Right kidney (tissue), 1 donor: Measurements from ENCODE around the gene ANTXRL.
"Not testable (repeated sequence)": the region's sequence is repeated elsewhere in the genome, so short reads cannot be mapped to it uniquely, and the experiment has no call there.

Experiments
- DNase-seq: peaks from one replicate; pipeline ENCODE4 v3.0.0-alpha.2; 2016

The ANTXRL gene

DNA sequence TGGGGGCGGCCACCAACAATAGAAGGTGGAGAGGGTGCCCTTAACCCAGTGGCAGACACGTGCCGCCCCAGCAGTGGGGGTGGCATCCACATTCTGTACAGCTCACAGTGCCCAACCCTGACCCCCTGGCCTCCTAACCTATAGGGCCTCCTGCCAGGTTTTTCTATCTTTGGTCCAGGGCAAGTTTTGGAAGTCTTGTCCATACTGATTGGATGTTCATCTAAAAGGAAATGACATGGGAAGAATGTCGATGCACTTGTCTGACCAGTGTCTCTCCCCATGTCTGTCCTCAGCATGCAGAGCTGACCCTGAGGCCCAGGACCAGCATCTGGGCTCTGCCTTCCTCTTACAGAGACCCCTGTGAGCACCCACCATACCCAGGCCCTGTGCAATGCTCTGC lies 32.3 kb upstream of the ANTXRL start:
- DNase-seq, result no peak

DNA sequence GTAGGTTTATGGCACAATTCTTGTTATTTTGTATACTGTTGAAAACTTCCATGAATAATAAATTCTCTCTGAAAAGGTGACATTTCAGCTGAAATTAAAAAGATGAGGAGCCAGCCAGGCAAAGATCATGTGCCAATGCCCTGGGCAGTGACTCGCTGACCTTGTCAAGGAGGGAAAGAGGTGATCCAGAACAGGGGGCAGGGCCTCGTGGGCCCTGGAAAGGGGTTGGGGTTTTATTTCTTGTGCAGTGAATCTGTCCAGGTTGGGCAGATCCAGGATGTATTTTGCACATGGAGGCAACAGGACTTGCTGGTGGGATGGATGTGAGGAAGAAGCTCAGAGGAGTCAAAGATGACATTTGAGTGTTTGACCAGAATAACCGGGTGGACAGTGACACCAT lies 31.6 kb upstream of the ANTXRL start:
- not testable (repeated sequence) for DNase-seq

DNA sequence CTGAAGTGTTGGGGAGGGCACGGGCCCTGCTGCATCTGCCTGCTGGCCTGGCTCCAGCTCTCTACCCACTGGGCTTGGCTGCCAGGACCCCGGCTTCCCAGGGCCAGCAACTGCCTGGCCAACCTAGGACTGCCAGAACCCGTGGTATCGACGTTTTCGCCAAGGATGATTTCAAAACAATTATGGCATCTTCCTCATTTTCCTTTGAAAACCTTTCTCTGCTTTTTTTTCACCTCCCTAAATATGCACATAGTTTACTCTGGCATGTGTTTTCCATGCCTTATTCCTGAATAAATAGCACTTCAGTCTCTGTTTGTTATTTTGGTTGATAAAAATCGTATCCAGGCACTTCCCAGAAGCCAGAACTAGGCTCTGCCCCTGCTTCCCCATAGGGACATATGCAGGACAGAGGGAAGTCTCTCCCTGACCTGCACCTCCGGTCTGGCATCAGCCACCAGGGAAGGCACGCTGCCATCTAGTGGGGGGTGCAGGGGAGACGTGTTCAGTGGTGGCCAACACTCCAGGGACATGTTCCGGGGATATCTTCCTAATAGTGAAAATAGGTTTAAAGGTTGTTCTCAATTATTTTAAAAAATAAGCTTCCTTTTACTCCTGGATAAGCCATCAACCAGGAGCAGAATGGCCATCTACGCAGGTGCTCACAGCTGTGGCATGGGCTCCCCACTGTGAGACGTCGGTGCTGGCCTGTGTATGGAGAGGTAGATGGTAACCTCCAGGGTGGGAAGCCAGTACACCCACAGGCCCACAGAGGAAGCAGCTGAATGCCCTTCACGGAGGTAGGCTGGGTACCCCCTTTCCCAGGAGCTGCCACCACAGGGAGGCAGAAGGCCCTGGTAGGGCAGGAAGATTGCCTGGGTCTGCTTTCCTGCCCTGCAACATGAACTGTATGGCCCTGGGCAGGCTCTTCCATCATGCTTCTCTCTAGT lies 30.7 kb upstream of the ANTXRL start:
- no peak for DNase-seq

DNA sequence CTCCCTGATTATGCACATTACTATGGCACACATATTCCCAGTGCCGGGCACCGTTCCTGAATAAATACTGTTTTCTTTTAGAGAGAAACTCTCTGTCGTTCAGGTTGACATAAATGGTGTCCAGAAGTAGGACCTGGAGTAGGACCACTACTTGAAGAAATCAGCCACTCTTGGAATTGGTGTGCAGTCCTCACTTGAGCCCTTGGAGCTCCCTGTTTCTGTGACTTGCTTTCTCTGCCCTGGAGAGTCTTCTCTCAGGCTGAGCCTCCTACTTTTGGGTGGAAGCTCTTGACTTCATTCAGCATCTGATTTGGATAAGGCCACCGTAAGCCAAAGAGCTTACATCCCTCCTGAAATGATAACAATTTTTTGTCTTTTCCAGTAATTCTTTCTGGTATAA lies 29.7 kb upstream of the ANTXRL start:
- DNase-seq, result no peak

DNA sequence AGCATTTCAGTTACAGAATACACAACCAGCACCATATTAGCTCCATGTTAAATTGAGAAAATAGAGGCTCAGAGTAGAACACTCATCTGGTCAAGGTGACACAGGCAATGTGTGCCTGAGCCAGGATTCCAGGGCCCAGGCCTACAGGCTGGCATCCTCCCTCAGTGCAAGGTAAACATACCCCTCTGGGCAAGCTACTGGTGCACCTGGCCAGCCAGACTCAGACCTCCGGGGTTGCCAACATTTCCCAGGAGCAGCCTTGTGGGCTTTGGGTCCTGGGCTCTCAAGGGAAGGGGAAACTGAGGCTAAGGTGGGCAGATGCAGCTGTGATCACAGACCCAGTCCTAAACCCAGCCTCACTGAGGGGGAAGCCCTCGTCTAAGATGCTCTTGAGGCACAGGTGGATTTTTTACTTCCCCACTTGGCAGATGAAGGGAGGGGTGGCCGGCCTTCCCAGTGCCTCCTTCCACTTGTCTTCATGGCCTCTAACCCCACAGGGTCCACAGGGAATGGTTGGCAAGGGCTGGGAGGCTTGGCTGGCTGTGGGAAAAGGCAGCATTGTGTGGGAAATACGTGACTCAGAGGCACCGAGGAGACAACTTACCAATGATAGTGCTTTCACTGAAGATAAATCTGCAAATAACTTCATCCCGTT lies 23.8 kb upstream of the ANTXRL start:
- DNase-seq, result not testable (repeated sequence)

DNA sequence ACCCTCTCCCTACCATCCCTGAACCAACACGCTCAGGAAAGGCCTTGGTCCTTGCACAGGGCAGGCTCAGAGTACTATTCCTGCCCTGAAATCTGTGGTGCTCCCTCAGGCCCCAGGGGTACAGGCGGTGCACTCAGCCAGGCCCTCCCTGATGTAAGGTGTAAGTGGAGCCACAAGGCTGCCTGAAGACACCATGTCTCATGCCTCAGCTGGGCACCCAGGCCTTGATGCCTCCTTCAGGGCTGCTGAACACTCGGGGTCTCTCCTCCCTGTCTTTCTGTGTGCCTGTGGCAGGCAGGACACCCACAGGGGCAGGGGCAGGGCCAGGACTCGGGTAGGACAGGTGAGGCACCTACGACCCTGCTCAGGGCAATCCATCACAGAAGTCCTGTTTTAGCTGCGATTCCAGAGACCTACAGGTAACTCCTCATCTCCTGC lies 22.9 kb upstream of the ANTXRL start:
- DNase-seq, result no peak

DNA sequence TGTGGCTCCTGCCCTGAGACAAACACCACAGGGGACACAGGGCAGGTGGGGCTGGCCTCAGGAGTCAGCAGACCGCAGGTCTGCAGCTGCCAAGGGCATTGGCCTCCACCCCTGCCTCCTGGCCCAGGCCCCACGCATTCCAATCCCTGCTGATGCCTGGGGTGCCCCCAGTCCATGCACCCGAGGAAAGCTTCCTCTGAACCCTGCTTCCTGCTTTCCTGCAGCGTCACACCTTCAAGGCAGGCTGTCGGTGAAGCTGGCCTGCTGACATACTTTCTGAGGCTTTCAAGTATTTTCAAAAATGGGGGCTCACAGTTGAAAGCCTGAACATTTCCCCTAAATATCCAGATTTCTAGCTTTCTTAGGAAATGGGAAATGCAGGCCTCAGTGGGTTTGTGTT lies 22.5 kb upstream of the ANTXRL start:
- no peak for DNase-seq

DNA sequence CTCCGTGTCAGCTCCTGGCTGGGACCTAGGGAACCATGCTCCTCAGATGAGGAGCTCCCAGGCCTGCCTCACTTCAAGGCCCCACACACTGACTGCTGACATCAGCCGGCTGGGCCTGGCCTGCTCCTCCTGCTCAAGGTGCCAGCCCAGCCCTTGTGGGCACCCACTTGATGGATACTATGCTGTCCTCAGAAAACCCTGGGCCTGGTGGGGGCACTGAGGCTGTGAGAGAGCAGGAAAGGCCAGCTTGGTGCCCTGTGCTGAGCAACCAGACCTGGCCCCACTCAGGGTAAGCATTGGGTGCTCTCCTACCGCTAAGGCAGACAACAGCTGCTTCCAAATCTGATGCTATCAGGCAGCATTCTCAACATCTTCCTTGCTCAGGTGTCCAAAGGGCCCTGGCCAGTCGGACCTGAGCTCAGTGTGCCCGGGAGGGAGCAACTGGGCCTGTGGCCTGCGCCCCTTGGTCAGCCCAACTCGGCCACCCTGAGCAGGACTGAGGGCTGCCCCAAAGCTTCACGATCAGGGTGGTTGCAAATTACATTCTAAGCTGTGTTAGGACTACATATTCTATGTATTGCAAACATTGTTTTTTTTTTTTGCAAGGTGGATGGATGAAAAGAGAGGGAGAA lies 21.9 kb upstream of the ANTXRL start:
- no peak for DNase-seq

DNA sequence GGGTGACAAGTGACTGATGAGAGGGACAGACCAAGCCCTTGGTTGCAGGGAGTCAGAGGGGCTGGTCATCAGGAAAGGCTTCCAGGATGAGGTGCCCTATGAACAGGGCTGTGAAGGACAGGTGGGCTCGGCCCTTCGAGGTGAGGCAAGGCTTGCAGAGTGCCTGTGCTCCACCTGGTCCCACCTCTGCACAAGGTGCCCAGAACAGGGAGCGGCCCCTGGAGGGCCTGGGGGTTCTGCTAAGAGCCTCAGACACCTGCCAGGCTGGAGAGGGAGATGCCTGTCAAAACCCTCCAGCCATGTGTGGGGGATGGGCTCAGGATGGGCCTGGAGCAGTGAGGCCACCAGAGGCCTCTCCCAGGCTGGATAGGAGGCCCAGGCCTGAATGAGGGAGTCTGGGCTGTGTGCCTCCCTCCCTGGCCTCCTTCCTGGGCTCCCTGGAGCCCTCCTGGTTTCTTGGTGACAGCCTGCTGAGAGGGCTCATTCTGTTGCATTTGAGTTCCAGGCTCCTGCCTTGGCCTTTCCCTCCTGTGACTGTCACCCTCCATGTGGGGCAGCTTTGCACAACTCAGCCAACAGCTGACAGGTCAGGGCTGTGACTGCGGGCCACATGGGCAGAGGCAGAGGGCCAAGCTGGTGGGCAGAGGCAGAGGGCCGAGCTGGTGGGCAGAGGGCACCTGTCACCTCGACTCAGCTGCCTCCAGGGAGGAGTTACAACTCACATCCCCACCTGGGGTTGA lies 21.1 kb upstream of the ANTXRL start:
- not testable (repeated sequence) for DNase-seq

DNA sequence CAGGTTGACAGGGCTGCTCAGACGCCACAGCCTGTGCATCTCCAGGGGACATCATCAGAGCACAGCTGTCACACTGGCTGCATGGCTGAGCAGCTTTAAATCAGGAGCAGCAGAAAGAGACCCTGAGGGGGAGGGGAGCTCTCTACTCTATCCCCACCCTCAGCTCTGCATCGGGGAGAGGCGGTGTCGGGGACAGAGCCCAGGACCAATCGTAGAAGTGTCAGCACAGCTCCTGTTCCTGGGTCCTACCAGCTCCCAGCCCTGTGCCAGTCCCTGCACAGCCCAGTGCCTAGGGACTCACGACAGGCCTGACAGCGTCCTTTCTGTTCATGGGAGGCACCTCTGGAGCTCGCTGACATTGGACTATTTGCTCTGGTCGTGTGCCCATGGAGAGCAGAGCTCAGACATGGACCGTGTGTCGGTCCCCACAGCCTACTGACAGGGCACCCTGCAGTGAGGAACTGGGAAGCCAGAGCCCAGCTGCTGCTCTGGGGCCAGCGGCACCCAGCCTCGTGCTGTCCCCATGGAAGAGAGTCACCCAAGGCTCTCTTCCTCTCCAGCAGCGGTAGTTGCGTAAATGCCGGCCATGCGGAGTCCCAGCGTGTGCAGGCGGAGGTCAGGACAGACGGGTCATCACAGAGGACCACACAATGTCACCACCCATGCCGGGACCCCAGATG lies 20.4 kb upstream of the ANTXRL start:
- DNase-seq, result no peak

DNA sequence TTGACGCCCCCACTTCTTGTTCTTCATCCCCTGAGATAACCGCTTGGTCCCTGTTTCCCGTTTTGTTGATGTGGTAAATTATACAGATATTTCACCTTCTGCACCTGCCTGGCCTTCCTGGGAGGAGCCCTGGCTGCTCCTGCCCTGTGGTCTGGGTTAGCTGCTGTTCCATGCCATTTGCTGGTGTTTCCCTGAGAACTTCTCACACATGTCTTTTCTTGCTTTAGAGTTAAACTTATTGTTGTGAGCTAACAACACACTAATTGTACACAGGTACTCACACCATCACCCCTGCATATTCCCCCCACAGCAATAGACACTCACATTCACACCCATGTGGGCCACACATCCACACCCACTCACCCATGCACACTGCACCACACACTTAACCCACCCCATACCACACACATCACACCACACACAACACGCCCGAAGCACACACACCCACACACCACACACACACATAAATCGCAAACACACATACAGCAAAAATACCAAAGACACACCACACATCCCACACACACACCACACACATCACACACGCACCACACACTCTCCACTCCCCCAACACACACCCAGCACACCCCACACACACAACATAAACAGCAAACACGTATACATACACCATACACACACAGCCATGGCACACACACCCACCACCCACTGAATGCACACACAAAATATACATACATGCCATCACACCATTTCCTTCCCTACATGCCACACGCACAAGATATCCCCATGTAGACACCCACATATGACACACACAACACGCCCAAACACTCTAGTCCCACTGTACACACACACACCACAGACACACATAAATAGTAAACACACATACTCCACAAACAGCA lies 19.4 kb upstream of the ANTXRL start:
- DNase-seq, result no peak

DNA sequence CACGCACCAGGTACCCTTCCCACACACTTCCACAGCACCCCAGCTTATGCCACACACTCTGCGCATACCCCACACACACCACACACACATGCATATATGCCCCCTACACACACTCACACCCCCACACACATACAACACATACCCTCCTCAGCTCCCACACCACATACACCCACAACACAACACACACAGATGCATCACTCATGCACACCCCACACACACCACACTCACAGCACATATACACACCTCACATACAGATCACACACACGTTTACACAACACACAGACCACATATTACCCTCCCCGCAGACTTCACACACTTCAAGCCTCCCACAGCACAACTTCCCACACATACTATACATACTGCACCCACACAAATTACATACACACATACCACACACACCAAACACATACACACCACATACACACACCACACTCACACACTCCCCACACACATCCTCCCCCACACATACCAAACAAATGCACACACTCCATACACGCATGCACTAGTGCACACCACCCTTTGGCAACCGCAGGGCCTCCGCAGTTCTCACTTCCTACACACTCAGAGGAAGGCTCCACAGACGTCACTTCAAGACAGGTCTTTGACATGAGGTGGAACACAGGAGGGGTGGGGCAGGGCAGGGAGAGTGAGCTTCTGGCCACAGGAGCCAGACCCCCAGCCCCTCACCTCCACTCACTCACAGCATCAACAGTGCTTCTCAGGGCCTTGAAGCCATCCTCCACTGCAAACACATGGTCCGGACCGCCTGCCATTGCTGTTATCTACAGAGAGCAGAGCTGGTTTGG lies 18.5 kb upstream of the ANTXRL start:
- DNase-seq, result no peak

DNA sequence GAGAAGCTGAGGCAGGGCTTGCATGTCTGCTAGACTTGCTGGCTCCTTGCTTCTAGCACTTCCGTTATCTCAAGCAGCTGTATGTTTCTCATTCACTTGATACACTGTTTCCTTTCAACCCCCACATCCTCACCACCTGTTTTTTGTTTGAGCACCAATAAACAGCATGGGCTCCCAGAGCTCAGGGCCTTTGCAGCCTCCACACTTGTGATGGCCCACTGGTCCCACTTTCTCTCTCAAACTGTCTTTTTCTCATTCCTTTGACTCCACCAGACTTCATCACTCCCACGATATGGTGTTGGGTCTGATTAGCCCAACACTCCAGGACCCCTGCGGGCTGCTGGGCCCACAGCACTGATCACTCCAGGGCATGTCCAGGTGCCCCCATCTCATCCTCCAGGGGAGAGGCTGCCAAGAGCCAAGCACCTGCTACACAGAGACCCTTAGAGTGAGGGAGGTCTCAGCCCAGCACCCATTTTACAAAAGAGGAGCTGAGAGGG lies 17.2 kb upstream of the ANTXRL start:
- not testable (repeated sequence) for DNase-seq

DNA sequence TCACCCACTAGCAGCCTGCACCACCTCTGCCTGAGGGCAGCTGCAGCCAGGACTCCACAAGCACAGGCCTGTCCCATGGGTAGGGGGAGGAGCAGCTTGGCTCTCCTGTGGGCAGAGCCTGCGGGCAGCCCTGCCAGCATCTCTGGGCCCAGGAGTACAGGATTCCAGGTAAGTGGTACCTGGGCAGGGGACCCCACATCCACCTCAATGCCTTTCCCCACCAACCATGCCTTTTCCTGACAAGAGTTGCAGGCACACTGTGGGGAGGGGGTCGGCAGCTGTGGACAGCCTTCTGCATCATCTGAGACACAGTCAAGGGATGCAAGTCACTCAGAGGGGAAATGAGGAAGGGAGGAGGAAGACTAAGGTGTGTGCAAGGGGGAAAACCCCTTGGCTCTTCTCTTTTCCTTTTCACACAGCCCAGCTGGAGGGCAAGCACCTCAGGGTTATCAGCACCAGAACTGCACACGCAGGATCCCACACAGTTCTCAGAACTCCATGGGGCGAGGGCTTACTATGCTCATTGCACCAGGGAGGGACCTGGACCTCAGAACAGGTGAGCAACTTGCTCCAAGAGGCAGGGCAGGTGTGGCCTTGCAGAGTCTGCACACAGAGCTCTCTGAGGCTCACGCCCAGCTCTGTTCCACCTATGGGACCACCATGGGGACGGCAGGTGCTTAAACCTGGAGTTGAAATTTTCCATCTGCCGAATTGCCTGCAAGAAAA lies 16.5 kb upstream of the ANTXRL start:
- DNase-seq, result no peak

DNA sequence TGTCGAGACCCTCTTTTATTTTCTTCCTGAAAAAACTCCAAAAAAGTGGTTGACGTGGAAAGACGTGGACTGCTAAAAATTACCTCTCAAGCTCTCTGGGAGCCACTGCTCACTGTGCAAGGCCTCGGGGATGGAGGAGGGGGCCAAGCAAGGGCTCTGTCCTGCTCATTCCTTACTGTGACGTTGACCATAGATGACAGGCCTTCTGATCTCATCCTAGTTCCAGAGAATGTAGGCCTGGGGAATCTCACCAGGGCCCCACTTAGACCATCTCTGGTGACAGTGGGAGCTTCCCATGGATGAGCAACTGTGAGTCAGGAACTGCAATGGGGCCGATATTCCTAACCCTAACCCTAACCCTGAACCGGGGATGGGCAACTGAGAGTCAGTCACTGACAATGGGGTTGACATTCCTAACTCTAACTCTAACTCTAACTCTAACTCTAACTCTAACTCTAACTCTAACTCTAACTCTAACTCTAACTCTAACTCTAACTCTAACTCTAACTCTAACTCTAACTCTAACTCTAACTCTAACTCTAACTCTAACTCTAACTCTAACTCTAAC lies 15.8 kb upstream of the ANTXRL start:
- not testable (repeated sequence) for DNase-seq

DNA sequence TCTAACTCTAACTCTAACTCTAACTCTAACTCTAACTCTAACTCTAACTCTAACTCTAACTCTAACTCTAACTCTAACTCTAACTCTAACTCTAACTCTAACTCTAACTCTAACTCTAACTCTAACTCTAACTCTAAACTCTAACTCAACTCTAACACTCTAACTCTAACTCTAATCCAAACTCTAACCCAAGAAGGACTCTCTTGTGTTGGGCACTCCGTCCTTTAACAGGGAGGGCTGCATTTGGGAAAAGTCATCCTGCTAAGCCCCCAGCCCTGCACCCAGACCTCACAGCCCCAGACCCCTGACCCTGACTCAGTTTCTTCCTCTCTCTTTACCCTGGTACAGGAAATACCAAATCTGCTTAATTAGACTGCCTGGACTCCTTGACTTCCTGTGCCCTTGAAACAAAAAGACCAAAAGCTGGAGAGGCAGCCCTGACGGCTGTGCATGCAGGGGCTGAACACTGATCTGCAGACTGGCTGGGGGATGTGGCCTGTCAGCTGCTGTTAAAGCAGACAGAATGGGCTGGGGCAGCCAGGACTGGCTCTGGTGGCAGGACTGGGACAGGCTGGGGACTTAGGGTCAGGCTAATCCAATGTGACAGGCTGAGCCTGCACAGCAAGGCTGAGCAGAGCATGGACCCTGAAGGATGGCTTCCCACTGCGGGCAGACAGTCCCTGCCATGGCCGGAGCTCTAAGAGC lies 14.8 kb upstream of the ANTXRL start:
- not testable (repeated sequence) for DNase-seq

DNA sequence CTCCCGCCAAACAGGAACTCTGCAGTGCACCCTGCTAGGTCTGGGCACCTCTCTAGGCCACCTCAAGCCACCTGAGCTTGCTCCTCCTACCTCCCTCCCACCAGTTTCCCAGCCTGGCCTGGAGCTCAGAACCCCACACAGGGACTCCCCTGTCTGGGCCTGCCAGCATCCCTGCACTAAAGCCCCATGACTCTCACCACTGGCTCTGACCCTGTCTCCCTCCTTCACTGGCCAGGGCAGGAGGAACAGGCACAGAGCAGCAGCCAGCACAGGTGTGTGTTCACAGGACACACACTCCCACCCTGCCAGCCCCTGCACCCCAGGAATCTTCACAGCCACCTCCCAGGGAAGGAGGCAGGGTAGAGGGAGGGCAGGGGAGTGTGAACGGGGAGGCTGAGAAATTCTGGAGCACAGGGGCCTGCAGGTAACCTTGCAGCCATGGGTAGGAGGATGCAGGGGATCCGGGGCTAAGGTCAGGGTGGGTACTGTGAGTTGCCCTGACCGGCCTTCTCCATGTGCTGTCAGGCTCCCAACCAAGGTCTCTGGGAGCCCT lies 13.9 kb upstream of the ANTXRL start:
- DNase-seq, result no peak
